Muscle layer of colon (tissue), 2 donors: ENCODE measurements around the gene VPS39.
"Not testable (repeated sequence)": the region's sequence is repeated elsewhere in the genome, so short reads cannot be mapped to it uniquely, and the experiment has no call there.

Experiments
- H3K27ac ChIP-seq: one replicate; pipeline ENCODE4 v1.7.0; 2013; ENCODE audit warnings: low read depth, mild to moderate bottlenecking, low read length, moderate library complexity
- H3K27me3 ChIP-seq, 2 donors: one replicate each; pipeline ENCODE4 v1.7.0; 2013; ENCODE audit warnings: low read length in 2 of 2, mild to moderate bottlenecking in 2 of 2; ENCODE audit not compliant: insufficient read depth in 2 of 2, control insufficient read depth in 1 of 2
- H3K36me3 ChIP-seq: one replicate; pipeline ENCODE4 v1.7.0; 2013; ENCODE audit warnings: mild to moderate bottlenecking, low read length; ENCODE audit not compliant: insufficient read depth
- H3K4me1 ChIP-seq: one replicate; pipeline ENCODE4 v1.7.0; 2013; ENCODE audit warnings: mild to moderate bottlenecking, low read length; ENCODE audit not compliant: insufficient read depth
- H3K4me3 ChIP-seq, 2 donors: one replicate each; pipeline ENCODE4 v1.7.0; 2013; ENCODE audit warnings: low read length in 2 of 2, low read depth in 1 of 2, mild to moderate bottlenecking in 1 of 2, moderate library complexity in 1 of 2
- H3K9ac ChIP-seq: one replicate; pipeline ENCODE4 v1.7.0; 2013; ENCODE audit warnings: low read length
- H3K9me3 ChIP-seq: one replicate; pipeline ENCODE4 v1.7.0; 2013; ENCODE audit warnings: mild to moderate bottlenecking, low read length
- donor health status: abdominal sarcoma.
- donor health status: Adenocarcinoma of cecum.

Gene VPS39

GRCh38 chr15:42207674-42208579 lies at the start of gene VPS39:
TSS of gene VPS39 (minus strand) at chr15:42208304. CDS start at chr15:42208153, 151 bp downstream.
- H3K4me1 ChIP-seq = peaks cover 18% of the 10 kb centered on the region
- H3K27me3 ChIP-seq = no peaks in the 10 kb centered on the region
- peak within 1 kb of the TSS; percentile 96 for H3K9ac ChIP-seq
- H3K9me3 ChIP-seq = no peaks in the 10 kb centered on the region
- peak within 1 kb of the TSS; percentile 98 to 100 for H3K4me3 ChIP-seq
- peak within 1 kb of the TSS; percentile 90 for H3K27ac ChIP-seq
- peaks cover 16% of the 10 kb centered on the region for H3K36me3 ChIP-seq

GRCh38 chr15:42253300-42253699 lies 45.2 kb upstream of the VPS39 start:
- H3K36me3 ChIP-seq = peaks cover 8% of the 10 kb centered on the region
- no peak overlapping the region for H3K9ac ChIP-seq
- no peaks in the 10 kb centered on the region for H3K9me3 ChIP-seq
- no peaks in the 10 kb centered on the region for H3K27me3 ChIP-seq
- H3K27ac ChIP-seq = no peak overlapping the region
- no peak overlapping the region for H3K4me3 ChIP-seq
- no peaks in the 10 kb centered on the region for H3K4me1 ChIP-seq

- no peak overlapping the region for H3K4me3 ChIP-seq
- H3K9me3 ChIP-seq = no peaks in the 10 kb centered on the region
- peaks cover 40% of the 10 kb centered on the region for H3K36me3 ChIP-seq
- no peak overlapping the region for H3K9ac ChIP-seq
- H3K27ac ChIP-seq = no peak overlapping the region
- H3K4me1 ChIP-seq = no peaks in the 10 kb centered on the region
- no peaks in the 10 kb centered on the region for H3K27me3 ChIP-seq
Observed at GRCh38 chr15:42240823-42241222, 32.7 kb upstream of the VPS39 start.

GRCh38 chr15:42239528-42240182 lies 31.6 kb upstream of the VPS39 start:
- Histone ChIP-seq H3K4me1 (no peaks in the 10 kb centered on the region), H3K9me3 (no peaks in the 10 kb centered on the region), H3K4me3 (no peak overlapping the region), H3K27me3 (no peaks in the 10 kb centered on the region), H3K27ac (no peak overlapping the region), H3K36me3 (peaks cover 50% of the 10 kb centered on the region), H3K9ac (no peak overlapping the region)

- H3K36me3 ChIP-seq = peaks cover 69% of the 10 kb centered on the region
- no peaks in the 10 kb centered on the region for H3K27me3 ChIP-seq
- no peaks in the 10 kb centered on the region for H3K4me1 ChIP-seq
- H3K9ac ChIP-seq = no peak overlapping the region
- no peak overlapping the region for H3K27ac ChIP-seq
- no peaks in the 10 kb centered on the region for H3K9me3 ChIP-seq
- H3K4me3 ChIP-seq = no peak overlapping the region
Observed at GRCh38 chr15:42233107-42233506, 25.0 kb upstream of the VPS39 start.

- Histone ChIP-seq H3K9ac (no peak overlapping the region), H3K4me1 (no peaks in the 10 kb centered on the region), H3K4me3 (no peak overlapping the region), H3K27ac (no peak overlapping the region), H3K9me3 (no peaks in the 10 kb centered on the region), H3K27me3 (no peaks in the 10 kb centered on the region), H3K36me3 (peaks cover 67% of the 10 kb centered on the region)
Observed at GRCh38 chr15:42232606-42233005, 24.5 kb upstream of the VPS39 start.

GRCh38 chr15:42231088-42231487 lies 23.0 kb upstream of the VPS39 start:
- Histone ChIP-seq H3K36me3 (peaks cover 67% of the 10 kb centered on the region), H3K9me3 (no peaks in the 10 kb centered on the region), H3K4me3 (no peak overlapping the region), H3K27me3 (no peaks in the 10 kb centered on the region), H3K27ac (no peak overlapping the region), H3K9ac (no peak overlapping the region), H3K4me1 (no peaks in the 10 kb centered on the region)

GRCh38 chr15:42228981-42229380 lies 20.9 kb upstream of the VPS39 start:
- peaks cover 76% of the 10 kb centered on the region for H3K36me3 ChIP-seq
- not testable (repeated sequence) for H3K4me1 ChIP-seq, H3K9ac ChIP-seq, H3K27me3 ChIP-seq, H3K4me3 ChIP-seq, H3K27ac ChIP-seq, H3K9me3 ChIP-seq

GRCh38 chr15:42228036-42228435 lies 19.9 kb upstream of the VPS39 start:
- Histone ChIP-seq H3K4me1 (no peaks in the 10 kb centered on the region), H3K4me3 (no peak overlapping the region), H3K27ac (no peak overlapping the region), H3K9ac (no peak overlapping the region), H3K36me3 (peaks cover 76% of the 10 kb centered on the region), H3K9me3 (no peaks in the 10 kb centered on the region), H3K27me3 (no peaks in the 10 kb centered on the region)

- no peaks in the 10 kb centered on the region for H3K27me3 ChIP-seq
- H3K9me3 ChIP-seq = no peaks in the 10 kb centered on the region
- peaks cover 72% of the 10 kb centered on the region for H3K36me3 ChIP-seq
- no peak overlapping the region for H3K4me3 ChIP-seq
- no peaks in the 10 kb centered on the region for H3K4me1 ChIP-seq
- no peak overlapping the region for H3K9ac ChIP-seq
- H3K27ac ChIP-seq = no peak overlapping the region
Observed at GRCh38 chr15:42226648-42227047, 18.5 kb upstream of the VPS39 start.

- no peaks in the 10 kb centered on the region for H3K9me3 ChIP-seq
- H3K4me1 ChIP-seq = no peaks in the 10 kb centered on the region
- no peak overlapping the region for H3K27ac ChIP-seq
- H3K4me3 ChIP-seq = no peak overlapping the region
- no peak overlapping the region for H3K9ac ChIP-seq
- peaks cover 51% of the 10 kb centered on the region for H3K36me3 ChIP-seq
- no peaks in the 10 kb centered on the region for H3K27me3 ChIP-seq
Observed at GRCh38 chr15:42220216-42220615, 12.1 kb upstream of the VPS39 start.
